ENCODE data around the gene DNAH17.

DNA sequence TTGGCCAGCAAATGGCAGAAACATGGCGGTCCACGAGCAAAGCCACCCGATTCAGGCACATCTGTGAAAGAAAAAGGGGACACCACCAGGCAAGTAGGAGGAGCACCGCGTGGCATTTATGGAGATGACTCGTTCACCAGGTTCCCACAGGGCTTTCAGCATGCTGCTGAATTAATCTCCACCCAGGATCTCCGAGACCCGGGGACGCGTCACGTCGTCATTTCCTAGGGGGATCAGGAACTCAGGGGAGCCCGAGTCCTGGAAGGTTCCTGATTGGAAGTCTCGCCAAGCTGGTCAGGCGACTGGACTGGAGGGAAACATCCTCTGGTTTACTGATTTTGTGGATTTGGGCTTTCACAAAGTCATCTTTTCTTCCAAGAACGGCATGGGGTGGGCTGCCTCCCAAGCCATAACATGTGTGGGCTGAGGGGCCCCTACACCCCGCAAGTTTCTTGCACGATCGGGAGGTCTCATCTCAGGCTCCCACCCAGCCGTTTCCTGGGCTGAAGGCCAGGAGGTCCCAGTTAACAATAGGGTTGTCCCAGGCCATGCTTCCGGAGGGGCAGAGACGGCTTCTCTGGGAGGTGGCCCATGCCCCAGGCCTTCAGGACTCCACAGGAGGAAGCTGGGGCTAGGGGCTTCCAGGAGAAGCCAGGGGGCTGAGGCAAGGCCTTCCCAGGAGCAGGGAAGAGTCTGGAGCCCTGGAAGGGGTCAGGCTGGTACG is 645 bp downstream of the DNAH17 start:
- no peak for TF ChIP-seq POLR2AphosphoS5 (IDR thresholded peaks at IDR 0.05; ENCODE audit: low read depth, low read length)
- TF ChIP-seq YY1 (IDR thresholded peaks at IDR 0.05; ENCODE audit: low read depth) = no peak
- TF ChIP-seq CTCF (IDR thresholded peaks at IDR 0.05) = no peak

Data from SK-N-SH (cell line).